ENCODE measurements around the gene TMEM163.

The TMEM163 gene

GRCh38 chr2:134438371-134438770 is 280.4 kb downstream of the TMEM163 start:
- Mint-ChIP-seq H3K36me3 (ENCODE audit: low read depth) (peaks cover 52% of the 10 kb centered on the region), H3K27me3 (ENCODE audit: low read depth) (no peaks in the 10 kb centered on the region), H3K4me1 (peaks cover 9% of the 10 kb centered on the region), H3K27ac (no peak overlapping the region), H3K4me3 (no peak overlapping the region), H3K9me3 (no peaks in the 10 kb centered on the region)
- TF ChIP-seq, protein P1, sequence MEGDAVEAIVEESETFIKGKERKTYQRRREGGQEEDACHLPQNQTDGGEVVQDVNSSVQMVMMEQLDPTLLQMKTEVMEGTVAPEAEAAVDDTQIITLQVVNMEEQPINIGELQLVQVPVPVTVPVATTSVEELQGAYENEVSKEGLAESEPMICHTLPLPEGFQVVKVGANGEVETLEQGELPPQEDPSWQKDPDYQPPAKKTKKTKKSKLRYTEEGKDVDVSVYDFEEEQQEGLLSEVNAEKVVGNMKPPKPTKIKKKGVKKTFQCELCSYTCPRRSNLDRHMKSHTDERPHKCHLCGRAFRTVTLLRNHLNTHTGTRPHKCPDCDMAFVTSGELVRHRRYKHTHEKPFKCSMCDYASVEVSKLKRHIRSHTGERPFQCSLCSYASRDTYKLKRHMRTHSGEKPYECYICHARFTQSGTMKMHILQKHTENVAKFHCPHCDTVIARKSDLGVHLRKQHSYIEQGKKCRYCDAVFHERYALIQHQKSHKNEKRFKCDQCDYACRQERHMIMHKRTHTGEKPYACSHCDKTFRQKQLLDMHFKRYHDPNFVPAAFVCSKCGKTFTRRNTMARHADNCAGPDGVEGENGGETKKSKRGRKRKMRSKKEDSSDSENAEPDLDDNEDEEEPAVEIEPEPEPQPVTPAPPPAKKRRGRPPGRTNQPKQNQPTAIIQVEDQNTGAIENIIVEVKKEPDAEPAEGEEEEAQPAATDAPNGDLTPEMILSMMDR (IDR thresholded peaks at IDR 0.05; ENCODE audit: unreplicated experiment in 3 of 3) = no peak

- no peak overlapping the region for H3K4me3 Mint-ChIP-seq
- H3K36me3 Mint-ChIP-seq (ENCODE audit: low read depth) = peaks cover 43% of the 10 kb centered on the region
- no peak overlapping the region for H3K27ac Mint-ChIP-seq
- no peaks in the 10 kb centered on the region for H3K9me3 Mint-ChIP-seq
- no peaks in the 10 kb centered on the region for H3K27me3 Mint-ChIP-seq (ENCODE audit: low read depth)
- TF ChIP-seq, protein P1 (IDR thresholded peaks at IDR 0.05; ENCODE audit: unreplicated experiment in 3 of 3) = no peak
- peaks cover 11% of the 10 kb centered on the region for H3K4me1 Mint-ChIP-seq
These were observed 282.1 kb downstream of the TMEM163 start for GRCh38 chr2:134436706-134437105.

- no peaks in the 10 kb centered on the region for H3K27me3 Mint-ChIP-seq (ENCODE audit: low read depth)
- TF ChIP-seq, protein P1 (IDR thresholded peaks at IDR 0.05; ENCODE audit: unreplicated experiment in 3 of 3) = no peak
- no peaks in the 10 kb centered on the region for H3K9me3 Mint-ChIP-seq
- peaks cover 11% of the 10 kb centered on the region for H3K4me1 Mint-ChIP-seq
- H3K36me3 Mint-ChIP-seq (ENCODE audit: low read depth) = peaks cover 41% of the 10 kb centered on the region
- H3K27ac Mint-ChIP-seq = no peak overlapping the region
- H3K4me3 Mint-ChIP-seq = no peak overlapping the region
These were observed 282.9 kb downstream of the TMEM163 start for GRCh38 chr2:134435936-134436335.

- Mint-ChIP-seq H3K27ac (no peak overlapping the region), H3K9me3 (no peaks in the 10 kb centered on the region), H3K27me3 (ENCODE audit: low read depth) (no peaks in the 10 kb centered on the region), H3K4me1 (peaks cover 11% of the 10 kb centered on the region), H3K4me3 (no peak overlapping the region), H3K36me3 (ENCODE audit: low read depth) (peaks cover 44% of the 10 kb centered on the region)
- TF ChIP-seq, protein P1 (IDR thresholded peaks at IDR 0.05; ENCODE audit: unreplicated experiment in 3 of 3) = no peak
These were observed 283.3 kb downstream of the TMEM163 start for GRCh38 chr2:134435505-134435904.

GRCh38 chr2:134433979-134434378 is 284.8 kb downstream of the TMEM163 start:
- TF ChIP-seq, protein P1 (IDR thresholded peaks at IDR 0.05; ENCODE audit: unreplicated experiment in 3 of 3) = no peak
- Mint-ChIP-seq H3K4me1 (peaks cover 11% of the 10 kb centered on the region), H3K9me3 (no peaks in the 10 kb centered on the region), H3K27me3 (ENCODE audit: low read depth) (no peaks in the 10 kb centered on the region), H3K4me3 (no peak overlapping the region), H3K36me3 (ENCODE audit: low read depth) (peaks cover 35% of the 10 kb centered on the region), H3K27ac (peak overlapping the region; percentile 29 to 83 (median 53))

GRCh38 chr2:134433469-134433868 is 285.3 kb downstream of the TMEM163 start:
- peaks cover 30% of the 10 kb centered on the region for H3K36me3 Mint-ChIP-seq (ENCODE audit: low read depth)

More at GRCh38 chr2:134433469-134433868, 285.3 kb downstream of the TMEM163 start:
- no peak overlapping the region for H3K4me3 Mint-ChIP-seq
- H3K9me3 Mint-ChIP-seq = no peaks in the 10 kb centered on the region
- no peaks in the 10 kb centered on the region for H3K27me3 Mint-ChIP-seq (ENCODE audit: low read depth)
- H3K27ac Mint-ChIP-seq = peak overlapping the region; percentile 29 to 83 (median 53)
- TF ChIP-seq, protein P1 (IDR thresholded peaks at IDR 0.05; ENCODE audit: unreplicated experiment in 3 of 3) = no peak
- peaks cover 11% of the 10 kb centered on the region for H3K4me1 Mint-ChIP-seq

Measured in nephron (organoid).